Mesendoderm (in vitro differentiated cells): ENCODE data around the gene BECN2. TPM values are rescaled to one million over a fixed set of nuclear protein-coding genes. Genes with fewer than 3 reads are reported as not detected.

Source experiments
- DNase-seq: peaks from one replicate; pipeline ENCODE4 v3.0.0; 2013
- H2AK5ac ChIP-seq: 2 replicates; pipeline ENCODE4 v1.6.1; 2013; ENCODE audit warnings: low read length, inconsistent platforms
- H2BK120ac ChIP-seq: 2 replicates; pipeline ENCODE4 v1.6.1; 2013; ENCODE audit warnings: low read depth, mild to moderate bottlenecking, low read length, moderate library complexity, mixed read lengths
- H2BK15ac ChIP-seq: replicated peaks from 2 replicates; pipeline ENCODE4 v1.6.1; 2013; ENCODE audit warnings: low read depth, mild to moderate bottlenecking, moderate library complexity
- H2BK5ac ChIP-seq: 2 replicates; pipeline ENCODE4 v1.6.1; 2013; ENCODE audit warnings: low read length, inconsistent platforms
- H3K18ac ChIP-seq: 2 replicates; pipeline ENCODE4 v1.6.1; 2013; ENCODE audit warnings: mild to moderate bottlenecking, low read length, mixed read lengths
- H3K23ac ChIP-seq: one replicate; pipeline ENCODE4 v1.6.1; 2013; ENCODE audit warnings: low read length
- H3K27ac ChIP-seq: 2 replicates; pipeline ENCODE4 v1.5.1; 2013; ENCODE audit warnings: low read depth, mild to moderate bottlenecking, inconsistent platforms, low read length, moderate library complexity
- H3K27me3 ChIP-seq: 2 replicates; pipeline ENCODE4 v1.6.1; 2013; ENCODE audit warnings: low read length, control low read depth, mild to moderate bottlenecking, inconsistent platforms; ENCODE audit not compliant: insufficient read depth, poor library complexity
- H3K36me3 ChIP-seq: 2 replicates; pipeline ENCODE4 v1.6.1; 2013; ENCODE audit warnings: low read length, inconsistent platforms; ENCODE audit not compliant: control insufficient read depth, insufficient read depth
- H3K4ac ChIP-seq: one replicate; pipeline ENCODE4 v1.6.1; 2013; ENCODE audit warnings: low read depth, mild to moderate bottlenecking, low read length, moderate library complexity
- H3K4me1 ChIP-seq: 2 replicates; pipeline ENCODE4 v1.6.1; 2013; ENCODE audit warnings: low read depth, low read length, inconsistent platforms; ENCODE audit not compliant: control insufficient read depth
- H3K4me2 ChIP-seq: 2 replicates; pipeline ENCODE4 v1.6.1; 2013; ENCODE audit warnings: low read length
- H3K4me3 ChIP-seq: 2 replicates; pipeline ENCODE4 v1.5.1; 2013; ENCODE audit warnings: mild to moderate bottlenecking, low read length
- H3K56ac ChIP-seq: one replicate; pipeline ENCODE4 v1.6.1; 2013; ENCODE audit warnings: low read length
- H3K79me1 ChIP-seq: 2 replicates; pipeline ENCODE4 v1.6.1; 2013; ENCODE audit warnings: low read length, inconsistent platforms
- H3K79me2 ChIP-seq: 2 replicates; pipeline ENCODE4 v1.6.1; 2013; ENCODE audit warnings: mild to moderate bottlenecking, low read length; ENCODE audit not compliant: control insufficient read depth, insufficient read depth
- H3K9ac ChIP-seq: 2 replicates; pipeline ENCODE4 v1.6.1; 2013; ENCODE audit warnings: low read length, inconsistent platforms
- H4K5ac ChIP-seq: one replicate; pipeline ENCODE4 v1.6.1; 2013; ENCODE audit warnings: low read length
- H4K8ac ChIP-seq: one replicate; pipeline ENCODE4 v1.6.1; 2013; ENCODE audit warnings: low read depth, mild to moderate bottlenecking, control low read depth, low read length, moderate library complexity
- WGBS: extraction: QIAGEN DNeasy Blood & Tissue Kit; methylation state at CpG from one replicate; pipeline ENCODE4 v1.1.7; 2013; ENCODE audit warnings: low lambda C conversion rate, missing lambda C conversion rate; ENCODE audit not compliant: insufficient coverage; ENCODE audit errors: extremely low coverage; 5-methylcytosine and 5-hydroxymethylcytosine counted together
- polyA plus RNA-seq, 2 experiments: library from polyadenylated mRNA; stranded (reverse); fragments of 200-250 nt; gene quantifications; one replicate each; pipeline ENCODE4 v1.2.3, GENCODE V29; 2013

BECN2 gene, protein sequence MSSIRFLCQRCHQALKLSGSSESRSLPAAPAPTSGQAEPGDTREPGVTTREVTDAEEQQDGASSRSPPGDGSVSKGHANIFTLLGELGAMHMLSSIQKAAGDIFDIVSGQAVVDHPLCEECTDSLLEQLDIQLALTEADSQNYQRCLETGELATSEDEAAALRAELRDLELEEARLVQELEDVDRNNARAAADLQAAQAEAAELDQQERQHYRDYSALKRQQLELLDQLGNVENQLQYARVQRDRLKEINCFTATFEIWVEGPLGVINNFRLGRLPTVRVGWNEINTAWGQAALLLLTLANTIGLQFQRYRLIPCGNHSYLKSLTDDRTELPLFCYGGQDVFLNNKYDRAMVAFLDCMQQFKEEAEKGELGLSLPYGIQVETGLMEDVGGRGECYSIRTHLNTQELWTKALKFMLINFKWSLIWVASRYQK
- not detected for polyA plus RNA-seq (2013, experiment 1 of 2)
- polyA plus RNA-seq (2013, experiment 2 of 2), result not detected

DNA sequence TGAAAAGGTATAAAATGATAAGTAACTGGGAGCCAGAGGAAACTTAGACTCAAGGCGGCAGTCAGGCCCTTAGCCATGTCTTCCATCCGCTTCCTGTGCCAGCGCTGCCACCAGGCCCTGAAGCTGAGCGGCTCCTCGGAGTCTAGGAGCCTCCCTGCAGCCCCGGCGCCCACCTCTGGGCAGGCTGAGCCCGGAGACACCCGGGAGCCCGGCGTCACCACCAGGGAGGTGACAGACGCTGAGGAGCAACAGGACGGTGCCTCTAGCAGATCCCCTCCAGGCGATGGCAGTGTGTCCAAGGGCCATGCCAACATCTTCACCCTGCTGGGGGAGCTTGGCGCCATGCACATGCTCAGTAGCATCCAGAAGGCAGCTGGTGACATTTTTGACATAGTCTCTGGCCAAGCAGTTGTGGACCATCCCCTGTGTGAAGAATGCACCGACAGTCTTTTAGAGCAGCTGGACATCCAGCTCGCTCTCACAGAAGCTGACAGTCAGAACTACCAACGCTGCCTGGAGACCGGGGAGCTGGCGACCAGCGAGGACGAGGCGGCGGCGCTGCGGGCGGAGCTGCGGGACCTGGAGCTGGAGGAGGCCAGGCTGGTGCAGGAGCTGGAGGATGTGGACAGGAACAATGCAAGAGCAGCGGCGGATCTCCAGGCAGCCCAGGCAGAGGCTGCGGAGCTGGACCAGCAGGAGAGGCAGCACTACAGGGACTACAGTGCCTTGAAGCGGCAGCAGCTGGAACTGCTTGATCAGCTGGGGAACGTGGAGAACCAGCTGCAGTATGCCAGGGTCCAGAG is at the start of gene BECN2:
BECN2 (plus strand) TSS at position 76 of the 803 bp plus-strand sequence; CDS start at position 76, 0 bp downstream.
- no peaks in the 10 kb centered on the region for H3K79me2 ChIP-seq
- no peak within 1 kb of the TSS for H3K23ac ChIP-seq
- H2BK15ac ChIP-seq, result no peak within 1 kb of the TSS
- H3K4me2 ChIP-seq, result no peak within 1 kb of the TSS
- H3K9ac ChIP-seq, result no peak within 1 kb of the TSS
- H3K27me3 ChIP-seq, result no peaks in the 10 kb centered on the region
- H4K8ac ChIP-seq, result no peak within 1 kb of the TSS
- no peak within 1 kb of the TSS for H2BK5ac ChIP-seq
- no peak within 1 kb of the TSS for H4K5ac ChIP-seq
- H2AK5ac ChIP-seq, result no peak within 1 kb of the TSS
- no peaks in the 10 kb centered on the region for H3K4me1 ChIP-seq
- H3K56ac ChIP-seq, result no peak within 1 kb of the TSS
- no CpG with 5 or more reads among the region's 33 CpGs for whole genome bisulfite sequencing
- H3K4ac ChIP-seq, result no peak within 1 kb of the TSS
- no peaks in the 10 kb centered on the region for H3K36me3 ChIP-seq
- no peak within 1 kb of the TSS for H3K4me3 ChIP-seq
- no peak within 1 kb of the TSS for H3K18ac ChIP-seq
- no peaks in the 10 kb centered on the region for H3K79me1 ChIP-seq
- no peak within 1 kb of the TSS for H3K27ac ChIP-seq
- H2BK120ac ChIP-seq, result no peak within 1 kb of the TSS
- DNase-seq, result no peak

GRCh38 chr1:241916196-241916595 is 41.4 kb upstream of the BECN2 start:
- no peak overlapping the region for H3K23ac ChIP-seq
- no peak for DNase-seq
- H3K4me1 ChIP-seq, result no peaks in the 10 kb centered on the region
- H3K9ac ChIP-seq, result no peak overlapping the region
- no peak overlapping the region for H2AK5ac ChIP-seq
- no peaks in the 10 kb centered on the region for H3K79me1 ChIP-seq
- H2BK15ac ChIP-seq, result no peak overlapping the region
- no peak overlapping the region for H4K8ac ChIP-seq
- H3K56ac ChIP-seq, result no peak overlapping the region
- no peaks in the 10 kb centered on the region for H3K27me3 ChIP-seq
- no peaks in the 10 kb centered on the region for H3K36me3 ChIP-seq
- H3K18ac ChIP-seq, result no peak overlapping the region
- H2BK120ac ChIP-seq, result no peak overlapping the region
- no CpG with 5 or more reads among the region's 7 CpGs for WGBS
- H3K4ac ChIP-seq, result no peak overlapping the region
- no peak overlapping the region for H3K27ac ChIP-seq
- H2BK5ac ChIP-seq, result no peak overlapping the region
- H4K5ac ChIP-seq, result no peak overlapping the region
- no peaks in the 10 kb centered on the region for H3K79me2 ChIP-seq
- H3K4me2 ChIP-seq, result no peak overlapping the region
- H3K4me3 ChIP-seq, result no peak overlapping the region

DNA sequence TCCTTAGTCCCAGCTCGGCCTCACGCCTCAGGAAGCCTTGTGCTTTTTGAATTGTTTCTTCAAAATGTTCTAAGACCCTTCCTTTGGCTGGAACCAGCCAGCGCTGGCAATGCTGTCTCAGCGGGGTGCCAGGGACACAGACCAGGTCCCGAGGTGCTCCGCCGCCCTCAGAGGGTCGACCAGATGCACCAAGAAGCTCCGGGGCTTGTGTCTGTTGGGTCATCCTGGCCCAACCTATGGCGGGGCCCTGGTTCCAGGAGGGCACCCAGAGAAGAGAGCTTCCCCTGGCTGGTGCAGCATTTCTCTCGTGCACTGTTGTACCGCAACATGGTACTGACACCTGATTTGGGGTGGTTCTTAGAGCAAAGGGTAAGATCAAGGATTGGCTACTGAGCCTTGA is 40.1 kb upstream of the BECN2 start:
- Histone ChIP-seq H3K4ac (no peak overlapping the region), H3K79me1 (no peaks in the 10 kb centered on the region), H3K9ac (no peak overlapping the region), H2BK5ac (no peak overlapping the region), H3K56ac (no peak overlapping the region), H3K79me2 (no peaks in the 10 kb centered on the region), H2AK5ac (no peak overlapping the region), H3K23ac (no peak overlapping the region), H4K8ac (no peak overlapping the region), H3K27me3 (no peaks in the 10 kb centered on the region), H3K4me3 (no peak overlapping the region), H2BK120ac (no peak overlapping the region), H3K18ac (no peak overlapping the region), H4K5ac (no peak overlapping the region), H3K4me1 (no peaks in the 10 kb centered on the region), H3K36me3 (no peaks in the 10 kb centered on the region), H3K4me2 (no peak overlapping the region), H2BK15ac (no peak overlapping the region), H3K27ac (no peak overlapping the region)
- no peak for DNase-seq
- WGBS, result no CpG with 5 or more reads among the region's 12 CpGs

DNA sequence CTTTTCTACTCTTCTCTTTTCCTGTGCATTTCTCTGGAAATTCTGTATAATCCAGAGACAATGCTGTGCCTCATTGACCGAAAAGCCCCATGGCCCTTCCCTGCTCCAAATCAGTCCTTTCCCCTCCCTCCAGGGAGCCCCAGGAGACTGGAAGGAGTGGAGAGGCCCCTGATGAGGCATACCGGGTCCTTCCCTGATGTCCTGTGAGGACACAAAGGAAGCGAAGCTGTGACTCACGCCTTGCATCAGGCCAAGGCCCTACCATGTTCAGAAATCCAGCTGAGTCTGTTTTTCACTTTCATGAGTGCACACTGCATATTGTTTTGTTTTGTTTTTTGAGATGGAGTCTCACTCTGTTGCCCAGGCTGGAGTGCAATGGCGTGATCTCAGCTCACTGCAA is 38.7 kb upstream of the BECN2 start:
- no peak overlapping the region for H2BK5ac ChIP-seq
- no peaks in the 10 kb centered on the region for H3K79me1 ChIP-seq
- WGBS, result no CpG with 5 or more reads among the region's 5 CpGs
- no peak overlapping the region for H3K4ac ChIP-seq
- H2AK5ac ChIP-seq, result no peak overlapping the region
- H2BK15ac ChIP-seq, result no peak overlapping the region
- H3K4me3 ChIP-seq, result no peak overlapping the region
- no peaks in the 10 kb centered on the region for H3K4me1 ChIP-seq
- no peaks in the 10 kb centered on the region for H3K36me3 ChIP-seq
- H3K9ac ChIP-seq, result no peak overlapping the region
- H3K79me2 ChIP-seq, result no peaks in the 10 kb centered on the region
- no peak overlapping the region for H3K56ac ChIP-seq
- H4K5ac ChIP-seq, result no peak overlapping the region
- H2BK120ac ChIP-seq, result no peak overlapping the region
- no peak overlapping the region for H3K23ac ChIP-seq
- H3K27ac ChIP-seq, result no peak overlapping the region
- H4K8ac ChIP-seq, result no peak overlapping the region
- no peak for DNase-seq
- no peaks in the 10 kb centered on the region for H3K27me3 ChIP-seq
- H3K18ac ChIP-seq, result no peak overlapping the region
- H3K4me2 ChIP-seq, result no peak overlapping the region

- Histone ChIP-seq H3K4ac (no peak overlapping the region), H3K9ac (no peak overlapping the region), H3K56ac (no peak overlapping the region), H3K27me3 (no peaks in the 10 kb centered on the region), H3K23ac (no peak overlapping the region), H2BK5ac (no peak overlapping the region), H3K79me1 (no peaks in the 10 kb centered on the region), H3K4me3 (no peak overlapping the region), H2BK15ac (no peak overlapping the region), H4K5ac (no peak overlapping the region), H4K8ac (no peak overlapping the region), H2AK5ac (no peak overlapping the region), H3K27ac (no peak overlapping the region), H3K79me2 (no peaks in the 10 kb centered on the region), H3K4me1 (no peaks in the 10 kb centered on the region), H3K4me2 (no peak overlapping the region), H3K36me3 (no peaks in the 10 kb centered on the region), H2BK120ac (no peak overlapping the region), H3K18ac (no peak overlapping the region)
- WGBS, result no CpG with 5 or more reads among the region's 10 CpGs
- DNase-seq, result no peak
Observed at GRCh38 chr1:241924080-241924808, 33.3 kb upstream of the BECN2 start.
